Hepatocyte (in vitro differentiated cells): ENCODE measurements around the gene MCM3. TPM values are rescaled to one million over a fixed set of nuclear protein-coding genes. Genes with fewer than 3 reads are reported as not detected.

Experiments
- DNase-seq: peaks from one replicate; pipeline ENCODE4 v3.0.0-alpha.2; 2016; ENCODE audit warnings: low spot score
- H2AFZ ChIP-seq: fragments of 200-600 bp; sonication (generic); 2 replicates; pipeline ENCODE4 v1.6.0; 2016; ENCODE audit warnings: antibody characterized with exemption, mild to moderate bottlenecking
- H3K27ac ChIP-seq: fragments of 200-600 bp; sonication (generic); 2 replicates; pipeline ENCODE4 v1.5.1; 2016; ENCODE audit warnings: mild to moderate bottlenecking
- H3K27me3 ChIP-seq: fragments of 200-600 bp; sonication (generic); 2 replicates; pipeline ENCODE4 v1.6.1; 2016
- H3K36me3 ChIP-seq: fragments of 200-600 bp; sonication (generic); replicated peaks from 2 replicates; pipeline ENCODE4 v1.5.1; 2016; ENCODE audit warnings: low read depth; ENCODE audit not compliant: insufficient read depth
- H3K4me1 ChIP-seq: fragments of 200-600 bp; sonication (generic); 2 replicates; pipeline ENCODE4 v1.5.1; 2016; ENCODE audit warnings: mild to moderate bottlenecking, moderate library complexity; ENCODE audit not compliant: insufficient read depth
- H3K4me2 ChIP-seq: fragments of 200-600 bp; sonication (generic); 2 replicates; pipeline ENCODE4 v1.6.0; 2016
- H3K4me3 ChIP-seq: fragments of 200-600 bp; sonication (generic); 2 replicates; pipeline ENCODE4 v1.5.1; 2016; ENCODE audit warnings: mild to moderate bottlenecking
- H3K79me2 ChIP-seq: fragments of 200-600 bp; sonication (generic); 2 replicates; pipeline ENCODE4 v1.6.0; 2017; ENCODE audit warnings: mild to moderate bottlenecking
- H3K9me2 ChIP-seq: fragments of 200-600 bp; sonication (generic); replicated peaks from 2 replicates; pipeline ENCODE4 v1.6.0; 2017; ENCODE audit warnings: mild to moderate bottlenecking; ENCODE audit not compliant: insufficient read depth
- H3K9me3 ChIP-seq: fragments of 200-600 bp; sonication (generic); 2 replicates; pipeline ENCODE4 v1.5.1; 2016; ENCODE audit warnings: low read depth, mild to moderate bottlenecking
- H4K20me1 ChIP-seq: fragments of 200-600 bp; sonication (generic); 2 replicates; pipeline ENCODE4 v1.6.0; 2016; ENCODE audit warnings: mild to moderate bottlenecking; ENCODE audit not compliant: insufficient read depth, poor library complexity, severe bottlenecking
- EZH2 ChIP-seq: fragments of 200-600 bp; sonication (generic); IDR thresholded peaks from 2 replicates; pipeline ENCODE4 v1.6.1; 2016; ENCODE audit warnings: antibody characterized with exemption, mild to moderate bottlenecking, borderline replicate concordance
- EZH2phosphoT487 ChIP-seq: fragments of 200-600 bp; sonication (generic); IDR thresholded peaks from one replicate; pipeline ENCODE4 v1.6.1; 2018; ENCODE audit warnings: antibody characterized with exemption, mild to moderate bottlenecking, low read depth, moderate library complexity; ENCODE audit not compliant: unreplicated experiment, severe bottlenecking
- WGBS: methylation state at CpG from one replicate; pipeline ENCODE4 v1.1.6; 2016; ENCODE audit warnings: low lambda C conversion rate; ENCODE audit errors: missing lambda C conversion rate; 5-methylcytosine and 5-hydroxymethylcytosine counted together
- polyA plus RNA-seq: library from polyadenylated mRNA; unstranded; fragments of >200 nt; fragmentation: Nextera tagmentation; extraction: Ambion mirVana; gene quantifications from 2 replicates; pipeline ENCODE4 v1.2.1, GENCODE V29; 2016
- total RNA-seq: library from RNA; depleted of rRNA; stranded (reverse); fragments of >200 nt; gene quantifications from 2 replicates; pipeline ENCODE4 v1.2.3, GENCODE V29; 2014
- TF ChIP-seq, protein P1 (sequence below): fragments of 200-600 bp; sonication (generic); IDR thresholded peaks from 2 replicates; pipeline ENCODE4 v1.5.1; 2016; ENCODE audit warnings: antibody characterized with exemption, mild to moderate bottlenecking; ENCODE audit not compliant: poor library complexity

The MCM3 gene
- total and polyA plus RNA-seq, 2 experiments from 2014 or later, result 33.8 to 40.7 TPM

DNA sequence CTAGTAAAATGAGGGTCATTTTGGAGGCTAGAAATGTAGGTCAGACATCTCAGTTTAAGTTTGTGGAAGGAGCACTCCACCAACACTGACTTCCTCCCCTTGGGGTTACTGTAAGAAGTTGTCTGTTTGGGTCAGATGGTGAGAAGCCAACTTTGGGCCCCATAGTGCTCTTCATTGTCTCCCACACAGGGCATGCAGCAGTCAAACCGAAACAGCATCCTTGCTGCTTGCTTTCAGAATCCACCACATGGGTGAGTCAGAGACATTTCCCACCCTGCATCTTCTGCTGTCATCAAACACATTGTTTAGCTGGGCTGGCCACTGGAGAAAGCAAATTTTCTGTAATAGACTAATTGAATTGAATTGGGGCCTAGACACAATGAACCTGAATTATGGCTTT is 57.0 kb downstream of the MCM3 start:
- WGBS, result 100% methylated on average over 1 of the region's 1 CpG
- no peak overlapping the region for H2AFZ ChIP-seq
- H4K20me1 ChIP-seq, result no peaks in the 10 kb centered on the region
- DNase-seq, result no peak
- H3K4me2 ChIP-seq, result no peak overlapping the region
- no peaks in the 10 kb centered on the region for H3K79me2 ChIP-seq
- H3K27me3 ChIP-seq, result peaks cover 5% of the 10 kb centered on the region
- no peaks in the 10 kb centered on the region for H3K9me3 ChIP-seq
- TF ChIP-seq EZH2 (no peak), EZH2phosphoT487 (no peak)
- TF ChIP-seq, protein P1, sequence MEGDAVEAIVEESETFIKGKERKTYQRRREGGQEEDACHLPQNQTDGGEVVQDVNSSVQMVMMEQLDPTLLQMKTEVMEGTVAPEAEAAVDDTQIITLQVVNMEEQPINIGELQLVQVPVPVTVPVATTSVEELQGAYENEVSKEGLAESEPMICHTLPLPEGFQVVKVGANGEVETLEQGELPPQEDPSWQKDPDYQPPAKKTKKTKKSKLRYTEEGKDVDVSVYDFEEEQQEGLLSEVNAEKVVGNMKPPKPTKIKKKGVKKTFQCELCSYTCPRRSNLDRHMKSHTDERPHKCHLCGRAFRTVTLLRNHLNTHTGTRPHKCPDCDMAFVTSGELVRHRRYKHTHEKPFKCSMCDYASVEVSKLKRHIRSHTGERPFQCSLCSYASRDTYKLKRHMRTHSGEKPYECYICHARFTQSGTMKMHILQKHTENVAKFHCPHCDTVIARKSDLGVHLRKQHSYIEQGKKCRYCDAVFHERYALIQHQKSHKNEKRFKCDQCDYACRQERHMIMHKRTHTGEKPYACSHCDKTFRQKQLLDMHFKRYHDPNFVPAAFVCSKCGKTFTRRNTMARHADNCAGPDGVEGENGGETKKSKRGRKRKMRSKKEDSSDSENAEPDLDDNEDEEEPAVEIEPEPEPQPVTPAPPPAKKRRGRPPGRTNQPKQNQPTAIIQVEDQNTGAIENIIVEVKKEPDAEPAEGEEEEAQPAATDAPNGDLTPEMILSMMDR, result no peak
- H3K4me1 ChIP-seq, result no peaks in the 10 kb centered on the region
- no peak overlapping the region for H3K27ac ChIP-seq
- no peaks in the 10 kb centered on the region for H3K9me2 ChIP-seq
- H3K36me3 ChIP-seq, result no peaks in the 10 kb centered on the region
- no peak overlapping the region for H3K4me3 ChIP-seq

DNA sequence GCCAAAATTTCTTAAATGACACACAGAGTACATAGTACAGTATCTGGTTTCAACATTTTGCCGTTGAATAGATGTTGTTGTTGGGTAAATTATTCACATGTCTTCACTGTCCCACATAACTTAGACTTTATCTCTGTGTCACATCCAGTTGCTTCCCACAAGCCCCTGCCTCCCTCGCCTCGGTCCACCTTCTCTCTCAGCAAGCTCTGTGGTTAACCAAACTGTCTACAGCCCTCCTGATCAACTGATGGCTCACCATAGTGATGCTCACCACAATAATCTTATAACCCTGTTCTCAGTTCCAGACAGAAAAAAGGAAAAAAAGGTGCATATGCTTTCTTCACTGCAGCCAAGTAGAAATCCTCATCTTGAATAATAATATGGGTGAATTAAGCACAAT is 63.2 kb downstream of the MCM3 start:
- Histone ChIP-seq H3K9me2 (no peaks in the 10 kb centered on the region), H2AFZ (no peak overlapping the region), H3K4me1 (no peaks in the 10 kb centered on the region), H3K9me3 (no peaks in the 10 kb centered on the region), H3K36me3 (no peaks in the 10 kb centered on the region), H4K20me1 (no peaks in the 10 kb centered on the region), H3K79me2 (no peaks in the 10 kb centered on the region), H3K4me3 (no peak overlapping the region), H3K27me3 (peaks cover 5% of the 10 kb centered on the region), H3K4me2 (no peak overlapping the region), H3K27ac (no peak overlapping the region)
- DNase-seq, result no peak
- TF ChIP-seq EZH2phosphoT487 (no peak), EZH2 (no peak)
- WGBS, result 67% methylated on average over 3 of the region's 3 CpGs

DNA sequence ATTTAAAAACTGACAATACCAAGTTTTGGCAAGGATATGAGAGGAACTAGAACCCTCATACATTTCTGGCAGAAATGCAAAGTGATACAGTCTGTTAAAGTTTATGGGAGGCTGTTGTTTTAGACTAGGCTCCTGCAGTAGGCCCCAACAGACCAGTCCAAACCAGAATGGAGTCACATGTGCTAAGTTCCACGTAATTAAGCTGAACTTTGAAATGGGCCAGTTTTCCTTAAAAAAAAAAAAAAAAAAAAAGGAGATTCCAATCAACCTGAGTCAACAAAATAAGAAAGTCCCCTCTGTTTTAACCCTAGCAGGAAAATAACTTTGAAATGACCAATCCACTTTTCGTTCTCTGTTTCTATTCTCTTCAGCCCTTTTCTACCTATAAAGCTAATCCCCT is 66.8 kb downstream of the MCM3 start:
- Histone ChIP-seq H3K79me2 (no peaks in the 10 kb centered on the region), H2AFZ (no peak overlapping the region), H3K36me3 (no peaks in the 10 kb centered on the region), H3K27ac (peak overlapping the region; percentile 51), H3K4me2 (no peak overlapping the region), H3K9me2 (no peaks in the 10 kb centered on the region), H3K4me1 (no peaks in the 10 kb centered on the region), H4K20me1 (no peaks in the 10 kb centered on the region), H3K27me3 (peaks cover under 1% of the 10 kb centered on the region), H3K4me3 (no peak overlapping the region), H3K9me3 (no peaks in the 10 kb centered on the region)
- no peak for DNase-seq
- TF ChIP-seq EZH2 (no peak), EZH2phosphoT487 (no peak)
- TF ChIP-seq, protein P1, result no peak
- 62% methylated on average over 2 of the region's 2 CpGs for WGBS

DNA sequence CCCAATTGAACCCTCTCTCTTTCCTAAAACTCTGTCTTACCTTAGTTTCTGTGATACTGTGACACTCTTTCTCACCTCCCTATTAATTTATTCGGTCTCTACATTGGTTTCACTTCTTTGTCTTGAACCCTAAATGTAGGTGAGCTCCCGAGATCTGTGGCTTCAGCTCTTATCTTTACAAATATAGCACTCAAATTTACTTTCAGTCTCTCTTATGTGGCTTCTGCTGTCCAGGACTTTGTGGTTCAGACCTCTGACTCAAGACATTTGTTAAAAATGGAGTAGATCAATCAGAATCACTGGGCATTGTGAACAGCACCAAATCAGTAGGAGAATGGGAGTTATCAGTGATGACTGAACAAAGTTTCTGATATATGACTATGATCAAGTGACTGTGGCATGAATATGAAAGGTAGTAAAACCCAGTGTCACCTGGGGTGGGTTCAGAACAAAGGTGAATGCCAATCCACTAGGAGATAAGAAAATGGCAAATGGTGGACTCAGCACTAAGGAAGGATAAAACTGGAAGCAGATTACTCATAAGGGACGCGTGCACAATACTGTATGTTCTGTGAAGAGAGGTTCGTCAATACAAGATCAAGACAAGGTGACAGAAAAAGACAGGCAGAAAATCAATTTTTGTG is 67.5 kb downstream of the MCM3 start:
- TF ChIP-seq EZH2phosphoT487 (no peak), EZH2 (no peak)
- TF ChIP-seq, protein P1, result no peak
- Histone ChIP-seq H3K9me3 (no peaks in the 10 kb centered on the region), H4K20me1 (no peaks in the 10 kb centered on the region), H3K27me3 (no peaks in the 10 kb centered on the region), H2AFZ (no peak overlapping the region), H3K4me1 (no peaks in the 10 kb centered on the region), H3K27ac (peak overlapping the region; percentile 27), H3K4me3 (no peak overlapping the region), H3K4me2 (no peak overlapping the region), H3K36me3 (no peaks in the 10 kb centered on the region), H3K9me2 (no peaks in the 10 kb centered on the region), H3K79me2 (no peaks in the 10 kb centered on the region)
- WGBS, result 93% methylated on average over 5 of the region's 5 CpGs
- no peak for DNase-seq
